IMR-90 (cell line): ENCODE results near the gene DDI2.

Experiments used
- BHLHE40 ChIP-seq: fragments of 150-350 bp; IDR thresholded peaks from 2 replicates; pipeline ENCODE4 v1.6.1; 2016; ENCODE audit warnings: mild to moderate bottlenecking, low read depth, low read length
- CTCF ChIP-seq: conservative IDR thresholded peaks from 2 replicates; pipeline ENCODE4 v1.5.1; 2012; ENCODE audit warnings: mild to moderate bottlenecking, low read depth, low read length, improper control_type of control experiment
- POLR2A ChIP-seq: IDR thresholded peaks from 2 replicates; pipeline ENCODE4 v1.6.1; 2012; ENCODE audit warnings: mild to moderate bottlenecking, low read depth, low read length

- TF ChIP-seq CTCF (no peak), BHLHE40 (no peak), POLR2A (no peak)
Observed at GRCh38 chr1:15656464-15656863, 39.2 kb downstream of the DDI2 start.
